H1 (cell line): Measurements from ENCODE around the gene ADARB2. TPM values are rescaled to one million over a fixed set of nuclear protein-coding genes. Genes with fewer than 3 reads are reported as not detected.

Experiments
- CTCF ChIA-PET: fragments of 300-600 bp; sonication (Branson Sonifier 250); formaldehyde crosslinking; loops from one replicate; lab custom pipeline; 2021; ENCODE audit not compliant: partially characterized antibody; lab: Charles Lee
- POLR2A ChIA-PET: fragments of 300-600 bp; sonication (Branson Sonifier 250); formaldehyde crosslinking; loops from one replicate; lab custom pipeline; 2021; ENCODE audit warnings: inconsistent platforms; ENCODE audit not compliant: partially characterized antibody; lab: Charles Lee
- DNase-seq, 2 experiments: peaks; one replicate each; pipeline versions ENCODE4 v3.0.0 to v3.0.0-alpha.2; 2010 to 2022; ENCODE audit warnings: low spot score in 2 of 2, low read depth in 1 of 2, mixed read lengths in 1 of 2
- FAIRE-seq: peaks from 2 replicates; lab custom pipeline; 2011; peaks lifted over from hg19 to GRCh38; lab: Jason Lieb, UNC
- H2AFZ ChIP-seq: 2 replicates; pipeline ENCODE4 v1.8.1; 2012; ENCODE audit warnings: low read length, inconsistent platforms
- H2AK5ac ChIP-seq: 2 replicates; pipeline ENCODE4 v1.6.1; 2013; ENCODE audit warnings: low read depth, low read length
- H2BK120ac ChIP-seq: replicated peaks from 2 replicates; pipeline ENCODE3; 2013; ENCODE audit warnings: low read depth, low read length, inconsistent platforms
- H2BK12ac ChIP-seq: 2 replicates; pipeline ENCODE4 v1.6.1; 2013; ENCODE audit warnings: low read depth, low read length
- H2BK15ac ChIP-seq: 2 replicates; pipeline ENCODE4 v1.6.1; 2013; ENCODE audit warnings: low read length
- H2BK20ac ChIP-seq: 2 replicates; pipeline ENCODE4 v1.6.1; 2013; ENCODE audit warnings: low read length
- H2BK5ac ChIP-seq: 2 replicates; pipeline ENCODE4 v1.6.1; 2013; ENCODE audit warnings: low read depth, low read length
- H3K14ac ChIP-seq: 2 replicates; pipeline ENCODE4 v1.6.1; 2013; ENCODE audit warnings: inconsistent platforms; ENCODE audit not compliant: insufficient read length
- H3K18ac ChIP-seq: 2 replicates; pipeline ENCODE4 v1.6.1; 2013; ENCODE audit warnings: low read length; ENCODE audit errors: extremely low read depth
- H3K23ac ChIP-seq: 2 replicates; pipeline ENCODE4 v1.6.1; 2013; ENCODE audit warnings: inconsistent platforms; ENCODE audit not compliant: insufficient read length
- H3K23me2 ChIP-seq: 2 replicates; pipeline ENCODE4 v1.6.1; 2013; ENCODE audit warnings: low read depth, low read length
- H3K27ac ChIP-seq: 2 replicates; pipeline ENCODE4 v1.6.1; 2011; ENCODE audit warnings: low read depth, low read length, inconsistent platforms
- H3K27me3 ChIP-seq, 4 experiments: replicated peaks in 1 of 4; 1 replicate in 1 of 4; 2 replicates in 3 of 4; pipeline versions ENCODE4 v1.6.1 to v1.8.1; 2011 to 2013; ENCODE audit warnings: low read length in 3 of 4, mild to moderate bottlenecking in 3 of 4, inconsistent platforms in 2 of 4, mixed read lengths in 2 of 4, moderate library complexity in 1 of 4; ENCODE audit not compliant: control insufficient read depth in 3 of 4, insufficient read depth in 3 of 4; ENCODE audit errors: extremely low read depth in 1 of 4
- H3K36me3 ChIP-seq, 4 experiments: 2 replicates each; pipeline versions ENCODE4 v1.6.1 to v1.8.1; 2011 to 2013; ENCODE audit warnings: mild to moderate bottlenecking in 4 of 4, low read length in 3 of 4, moderate library complexity in 2 of 4, control low read depth in 1 of 4, inconsistent platforms in 1 of 4; ENCODE audit not compliant: insufficient read depth in 4 of 4, control insufficient read depth in 2 of 4
- H3K4ac ChIP-seq: replicated peaks from 2 replicates; pipeline ENCODE3; 2013; ENCODE audit warnings: low read length, low read depth, mixed read lengths, inconsistent platforms; ENCODE audit not compliant: insufficient read length
- H3K4me1 ChIP-seq, 4 experiments: replicated peaks in 1 of 4; 1 replicate in 1 of 4; 2 replicates in 3 of 4; pipeline versions ENCODE4 v1.6.1 to v1.8.1; 2011 to 2013; ENCODE audit warnings: low read length in 3 of 4, inconsistent platforms in 2 of 4, mixed read lengths in 1 of 4; ENCODE audit not compliant: insufficient read depth in 4 of 4, control insufficient read depth in 3 of 4
- H3K4me2 ChIP-seq, 2 experiments: 2 replicates each; pipeline versions ENCODE4 v1.6.1 to v1.8.1; 2011 to 2013; ENCODE audit warnings: low read depth in 2 of 2, low read length in 2 of 2, control low read depth in 1 of 2, inconsistent platforms in 1 of 2, mild to moderate bottlenecking in 1 of 2; ENCODE audit not compliant: insufficient read depth in 1 of 2
- H3K4me3 ChIP-seq, 4 experiments: fragments of 200-600, 300-600 bp in 1 of 4; sonication (generic), shearing (Covaris generic), sonication (Bioruptor Twin) in 1 of 4; 2 replicates each; pipeline versions ENCODE4 v1.5.1 to v1.8.1; 2011 to 2016; ENCODE audit warnings: low read length in 4 of 4, low read depth in 3 of 4, control low read depth in 2 of 4, inconsistent platforms in 2 of 4, mild to moderate bottlenecking in 2 of 4, mixed read lengths in 1 of 4, moderate library complexity in 1 of 4; ENCODE audit not compliant: insufficient read depth in 2 of 4; ENCODE audit errors: extremely low read depth in 1 of 4
- H3K56ac ChIP-seq: replicated peaks from 2 replicates; pipeline ENCODE3; 2013; ENCODE audit warnings: low read depth, mild to moderate bottlenecking, mixed read lengths, low read length, inconsistent platforms; ENCODE audit not compliant: insufficient read length
- H3K79me1 ChIP-seq: 2 replicates; pipeline ENCODE4 v1.6.1; 2013; ENCODE audit warnings: low read depth, low read length, control low read depth
- H3K79me2 ChIP-seq, 2 experiments: 2 replicates each; pipeline versions ENCODE4 v1.6.1 to v1.8.1; 2012 to 2013; ENCODE audit warnings: low read length in 2 of 2, mild to moderate bottlenecking in 2 of 2, inconsistent platforms in 1 of 2; ENCODE audit not compliant: insufficient read depth in 2 of 2, control insufficient read depth in 1 of 2
- H3K9ac ChIP-seq, 4 experiments: replicated peaks in 1 of 4; 1 replicate in 1 of 4; 2 replicates in 3 of 4; pipeline versions ENCODE4 v1.6.1 to v1.8.1; 2011 to 2013; ENCODE audit warnings: low read depth in 3 of 4, low read length in 3 of 4, control low read depth in 2 of 4, mild to moderate bottlenecking in 2 of 4, moderate library complexity in 2 of 4, inconsistent platforms in 1 of 4; ENCODE audit errors: extremely low read depth in 1 of 4
- H3K9me3 ChIP-seq, 2 experiments: 2 replicates each; pipeline versions ENCODE4 v1.6.1 to v1.8.1; 2012 to 2013; ENCODE audit warnings: mild to moderate bottlenecking in 2 of 2, moderate library complexity in 2 of 2, control low read depth in 1 of 2, inconsistent platforms in 1 of 2, low read depth in 1 of 2, low read length in 1 of 2, mixed read lengths in 1 of 2; ENCODE audit not compliant: insufficient read depth in 2 of 2
- H4K20me1 ChIP-seq, 2 experiments: replicated peaks in 1 of 2; 2 replicates each; pipeline versions ENCODE3 to v1.8.1; 2011 to 2013; ENCODE audit warnings: inconsistent platforms in 2 of 2, low read length in 2 of 2, mild to moderate bottlenecking in 1 of 2; ENCODE audit not compliant: insufficient read depth in 2 of 2, control insufficient read depth in 1 of 2
- H4K5ac ChIP-seq: 2 replicates; pipeline ENCODE4 v1.6.1; 2013; ENCODE audit warnings: low read length, low read depth, mixed read lengths, inconsistent platforms; ENCODE audit not compliant: insufficient read length
- H4K8ac ChIP-seq: 2 replicates; pipeline ENCODE4 v1.8.0; 2013; ENCODE audit warnings: mild to moderate bottlenecking, moderate library complexity, low read length, inconsistent platforms; ENCODE audit not compliant: insufficient read depth; ENCODE audit errors: extremely low read depth
- H4K91ac ChIP-seq: replicated peaks from 2 replicates; pipeline ENCODE3; 2013; ENCODE audit warnings: low read length, mixed read lengths, inconsistent platforms; ENCODE audit not compliant: insufficient read length
- WGBS, 2 experiments: shearing (Covaris generic) in 1 of 2; methylation state at CpG; one replicate each; pipeline versions ENCODE4 v1.1.6 to v1.1.7; 2013 to 2015; ENCODE audit warnings: low lambda C conversion rate in 2 of 2, mixed read lengths in 2 of 2, inconsistent platforms in 1 of 2, low coverage in 1 of 2, missing lambda C conversion rate in 1 of 2; ENCODE audit not compliant: insufficient replicate concordance in 2 of 2, insufficient coverage in 1 of 2, insufficient read length in 1 of 2; ENCODE audit errors: extremely low coverage in 1 of 2, missing lambda C conversion rate in 1 of 2; 5-methylcytosine and 5-hydroxymethylcytosine counted together
- polyA plus RNA-seq, 7 experiments: library from polyadenylated mRNA; depleted of rRNA in 3 of 7; stranded (reverse) in 5 of 7; unstranded in 2 of 7; fragments of >200 nt in 5 of 7; fragments of 200-250 nt in 2 of 7; gene quantifications; 1 replicate in 5 of 7; 2 replicates in 1 of 7; 4 replicates in 1 of 7; pipeline versions ENCODE4 v1.2.1 to v1.2.3, GENCODE V29; 2011 to 2013; ENCODE audit warnings: missing spikeins in 2 of 7, mixed read lengths in 2 of 7
- total RNA-seq: library from RNA; stranded (reverse); fragmentation: NEBNext Ultra II Directional; extraction: Animal tissue kit (Norgen Biotek cat#: 25700); gene quantifications from 2 replicates; pipeline ENCODE4 v1.2.1, GENCODE V29; 2021

The ADARB2 gene
- total and polyA plus RNA-seq, 2 of the 8 experiments (the other 6 are each of a cell fraction or from before 2014, with no cell fraction given): 2.2 to 2.8 TPM

GRCh38 chr10:1287971-1288401 lies 449.3 kb downstream of the ADARB2 start:
- Histone ChIP-seq H4K5ac (no peak overlapping the region), H2BK12ac (no peak overlapping the region), H3K14ac (no peak overlapping the region), H2BK5ac (no peak overlapping the region), H3K18ac (no peak overlapping the region), H3K23ac (no peak overlapping the region), H3K79me2 (no peaks in the 10 kb centered on the region), H3K4me3 (no peak overlapping the region), H3K4me2 (no peak overlapping the region), H3K27me3 (no peaks in the 10 kb centered on the region), H3K23me2 (no peaks in the 10 kb centered on the region), H3K4me1 (peaks cover 0 to 4% (median 1%) of the 10 kb centered on the region in 4 experiments; a peak in 3 of 7 replicates), H3K9me3 (no peaks in the 10 kb centered on the region), H3K9ac (no peak overlapping the region), H2AFZ (no peak overlapping the region), H3K36me3 (no peaks in the 10 kb centered on the region), H2BK120ac (no peak overlapping the region), H2BK20ac (no peak overlapping the region; the same call in 1 of the 2 replicates), H2BK15ac (no peak overlapping the region), H4K8ac (no peak overlapping the region; the same call in 1 of the 2 replicates), H3K79me1 (no peaks in the 10 kb centered on the region), H4K91ac (no peak overlapping the region), H2AK5ac (no peak overlapping the region), H3K56ac (no peak overlapping the region), H4K20me1 (no peaks in the 10 kb centered on the region), H3K4ac (no peak overlapping the region), H3K27ac (no peak overlapping the region)
- ChIA-PET POLR2A (no interaction called here), CTCF (interaction anchor here (1.3 to 2.2 kb wide), 2 partner anchors 14 to 44 kb away, joined by 4 to 6 read pairs; no protein-coding TSS in a partner anchor)
- 87% methylated on average over 6 of the region's 6 CpGs; no CpG with 5 or more reads in 1 of the 2 experiments for WGBS, 2 experiments
- FAIRE-seq (no peak), DNase-seq (no peak)
